Stimulated activated CD8-positive, alpha-beta memory T cell treated with anti-CD3 and anti-CD28 coated beads, Interleukin-2, amount 100 ng/mL, for 1 hour (primary cell): Measurements from ENCODE around the gene CPHXL2.

Experiments
- DNase-seq, 2 donors: peaks; one replicate each; pipeline ENCODE4 v3.0.0-alpha.2; 2020; ENCODE audit warnings: low read depth in 2 of 2

Gene CPHXL2

GRCh38 chr16:75644240-75645012, 32.4 kb downstream of the CPHXL2 start:
- no peak for DNase-seq

GRCh38 chr16:75640598-75640997, 36.2 kb downstream of the CPHXL2 start:
- DNase-seq = no peak

GRCh38 chr16:75635036-75635435, 41.8 kb downstream of the CPHXL2 start:
- DNase-seq = no peak

- no peak for DNase-seq
Measured at GRCh38 chr16:75632857-75633256, 44.0 kb downstream of the CPHXL2 start.

- DNase-seq = no peak
Measured at GRCh38 chr16:75630052-75630451, 46.8 kb downstream of the CPHXL2 start.

- no peak for DNase-seq
Measured at GRCh38 chr16:75629132-75629531, 47.7 kb downstream of the CPHXL2 start.

GRCh38 chr16:75628351-75628750, 48.5 kb downstream of the CPHXL2 start:
- DNase-seq = no peak

- DNase-seq = no peak
Measured at GRCh38 chr16:75627851-75628250, 49.0 kb downstream of the CPHXL2 start.

GRCh38 chr16:75626806-75627205, 50.0 kb downstream of the CPHXL2 start:
- no peak for DNase-seq

- no peak for DNase-seq
Measured at GRCh38 chr16:75624921-75625334, 51.9 kb downstream of the CPHXL2 start.

GRCh38 chr16:75622761-75623605, 53.8 kb downstream of the CPHXL2 start, which contains the start of gene ADAT1:
Gene ADAT1 (minus strand): TSS chr16:75623281. CDS start chr16:75620799, 2,482 bp downstream.
- DNase-seq = peak; percentile 94 to 95

- no peak for DNase-seq
Measured at GRCh38 chr16:75621170-75621477, 55.7 kb downstream of the CPHXL2 start.

GRCh38 chr16:75620326-75621169, 56.3 kb downstream of the CPHXL2 start:
- DNase-seq = peak in 1 of 2 donors; percentile 17

GRCh38 chr16:75618780-75619179, 58.0 kb downstream of the CPHXL2 start:
- DNase-seq = no peak

GRCh38 chr16:75617121-75617520, 59.7 kb downstream of the CPHXL2 start:
- DNase-seq = no peak

GRCh38 chr16:75616521-75617010, 60.2 kb downstream of the CPHXL2 start:
- DNase-seq = no peak

GRCh38 chr16:75615619-75616018, 61.2 kb downstream of the CPHXL2 start:
- no peak for DNase-seq

GRCh38 chr16:75614066-75614897, 62.5 kb downstream of the CPHXL2 start:
- DNase-seq = no peak
